ENCODE results near the gene SDHC. TPM values are rescaled to one million over a fixed set of nuclear protein-coding genes. Genes with fewer than 3 reads are reported as not detected.

SDHC gene
- total RNA-seq (100 to 1,000 TPM; 106 to 108 TPM), polyA plus RNA-seq (100 to 1,000 TPM; 183 to 296 TPM)

DNA sequence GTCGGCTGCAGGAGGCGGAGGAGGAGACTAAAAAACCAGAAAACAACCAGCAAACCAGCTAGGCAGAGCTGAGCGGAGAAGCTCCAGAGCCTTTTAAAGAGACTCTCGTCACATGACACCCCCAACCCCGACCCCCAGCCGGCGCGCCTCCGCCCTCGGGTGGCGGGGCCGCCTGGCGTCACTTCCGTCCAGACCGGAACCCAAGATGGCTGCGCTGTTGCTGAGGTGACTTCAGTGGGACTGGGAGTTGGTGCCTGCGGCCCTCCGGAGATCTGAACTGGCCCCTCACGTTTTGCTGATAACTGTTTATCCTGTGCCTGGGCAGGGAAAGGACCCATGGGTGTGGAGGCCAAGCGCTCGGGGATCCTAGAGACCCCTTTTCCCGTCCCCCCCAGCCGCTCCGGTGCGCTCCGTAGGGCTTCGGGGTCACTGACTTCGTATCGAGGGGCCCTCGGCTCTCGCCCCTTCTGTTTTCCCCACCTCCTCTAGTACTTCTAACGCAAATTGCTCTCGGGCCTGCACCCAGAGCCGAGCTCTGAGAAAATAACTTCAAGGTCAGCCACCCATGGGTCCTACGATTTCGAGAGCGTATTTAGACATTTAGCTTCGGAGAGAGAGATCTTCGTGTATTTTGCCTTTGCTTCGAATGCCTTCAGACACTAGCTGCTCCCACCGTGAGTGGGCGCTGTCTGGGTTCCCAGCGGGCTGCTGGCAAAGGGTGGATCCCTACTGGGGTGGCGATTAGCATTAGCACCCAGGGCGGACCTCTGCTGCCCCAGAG is at the start of gene SDHC:
Gene SDHC (plus strand): TSS at position 181 of the 781 bp plus-strand sequence. CDS start 25 bp downstream, at position 206.
- H3K27ac Mint-ChIP-seq: peak within 1 kb of the TSS; percentile 97 to 100 (median 99)
- H3K36me3 Mint-ChIP-seq: peaks cover 0 to 12% of the 10 kb centered on the region in 2 donors
- peaks cover 15 to 38% (median 22%) of the 10 kb centered on the region in 4 donors for H3K4me1 Mint-ChIP-seq
- ChIA-PET POLR2A (ENCODE audit: partially characterized antibody) (interaction anchor here (1.0 to 3.1 kb wide), 17 partner anchors 10 to 268 kb away, joined by 3 to 61 read pairs (median 4); partner anchors contain the start of genes B4GALT3, NDUFS2, TOMM40L and UFC1), CTCF (ENCODE audit: partially characterized antibody) (interaction anchor here (0.8 to 4.4 kb wide), 13 partner anchors 8 to 149 kb away, joined by 3 to 15 read pairs (median 5); partner anchors contain the start of genes PPOX and TOMM40L)
- Histone ChIP-seq H3K9me3 (ENCODE audit: control insufficient read depth in 1 of 2, low read length in 2 of 2) (no peaks in the 10 kb centered on the region), H3K27me3 (ENCODE audit: insufficient read depth, low read length) (no peaks in the 10 kb centered on the region), H3K4me3 (ENCODE audit: low read length in 2 of 2) (peak within 1 kb of the TSS; percentile 91 to 94), H3K36me3 (ENCODE audit: insufficient read depth, low read length) (no peaks in the 10 kb centered on the region), H3K4me1 (ENCODE audit: insufficient read depth, low read length) (peaks cover 16% of the 10 kb centered on the region), H3K27ac (ENCODE audit: low read depth, low read length) (peak within 1 kb of the TSS; percentile 98)
- H3K4me3 Mint-ChIP-seq: peak within 1 kb of the TSS; percentile 95 to 99 (median 98)
- intact Hi-C loops (cut with micrococcal nuclease): loop anchor here (1.0 to 2.0 kb wide), 2 partner anchors 8 to 88 kb away; partner anchors contain the start of gene TOMM40L
- H3K27me3 Mint-ChIP-seq: no peaks in the 10 kb centered on the region
- no peaks in the 10 kb centered on the region for H3K9me3 Mint-ChIP-seq
- peak; percentile 91 to 94 (median 92) for DNase-seq

GRCh38 chr1:161265305-161265704 is 48.9 kb upstream of the SDHC start:
- H3K36me3 ChIP-seq (ENCODE audit: insufficient read depth, low read length): no peaks in the 10 kb centered on the region
- H3K27me3 ChIP-seq (ENCODE audit: insufficient read depth, low read length): peaks cover 15% of the 10 kb centered on the region
- no peak for DNase-seq
- Mint-ChIP-seq H3K4me1 (peaks cover 0 to 1% (median 0%) of the 10 kb centered on the region in 4 donors), H3K9me3 (no peaks in the 10 kb centered on the region), H3K27me3 (peaks cover 26% of the 10 kb centered on the region in 2 donors), H3K4me3 (no peak overlapping the region), H3K36me3 (no peaks in the 10 kb centered on the region), H3K27ac (no peak overlapping the region)
- H3K27ac ChIP-seq (ENCODE audit: low read depth, low read length): no peak overlapping the region
- no peaks in the 10 kb centered on the region for H3K4me1 ChIP-seq (ENCODE audit: insufficient read depth, low read length)
- H3K9me3 ChIP-seq (ENCODE audit: control insufficient read depth in 1 of 2, low read length in 2 of 2): no peaks in the 10 kb centered on the region
- ChIA-PET CTCF (ENCODE audit: partially characterized antibody) (no interaction called here), POLR2A (ENCODE audit: partially characterized antibody) (no interaction called here)
- intact Hi-C loops (cut with micrococcal nuclease): no loop called here
- no peak overlapping the region for H3K4me3 ChIP-seq (ENCODE audit: low read length in 2 of 2)

- H3K36me3 Mint-ChIP-seq: no peaks in the 10 kb centered on the region
- H3K27ac ChIP-seq (ENCODE audit: low read depth, low read length): no peak overlapping the region
- POLR2A ChIA-PET (ENCODE audit: partially characterized antibody): no interaction called here
- no peak overlapping the region for H3K4me3 ChIP-seq (ENCODE audit: low read length in 2 of 2)
- no peaks in the 10 kb centered on the region for H3K9me3 ChIP-seq (ENCODE audit: control insufficient read depth in 1 of 2, low read length in 2 of 2)
- H3K9me3 Mint-ChIP-seq: no peaks in the 10 kb centered on the region
- H3K4me1 Mint-ChIP-seq: peaks cover 0 to 1% (median 0%) of the 10 kb centered on the region in 4 donors
- CTCF ChIA-PET (ENCODE audit: partially characterized antibody): no interaction called here
- no peak for DNase-seq
- intact Hi-C loops (cut with micrococcal nuclease): no loop called here
- H3K4me1 ChIP-seq (ENCODE audit: insufficient read depth, low read length): no peaks in the 10 kb centered on the region
- no peak overlapping the region for H3K4me3 Mint-ChIP-seq
- H3K36me3 ChIP-seq (ENCODE audit: insufficient read depth, low read length): no peaks in the 10 kb centered on the region
- no peak overlapping the region for H3K27ac Mint-ChIP-seq
- peaks cover 6% of the 10 kb centered on the region for H3K27me3 ChIP-seq (ENCODE audit: insufficient read depth, low read length)
- H3K27me3 Mint-ChIP-seq: peaks cover 18 to 21% of the 10 kb centered on the region in 2 donors
Observed at GRCh38 chr1:161266202-161266601, 48.0 kb upstream of the SDHC start.

DNA sequence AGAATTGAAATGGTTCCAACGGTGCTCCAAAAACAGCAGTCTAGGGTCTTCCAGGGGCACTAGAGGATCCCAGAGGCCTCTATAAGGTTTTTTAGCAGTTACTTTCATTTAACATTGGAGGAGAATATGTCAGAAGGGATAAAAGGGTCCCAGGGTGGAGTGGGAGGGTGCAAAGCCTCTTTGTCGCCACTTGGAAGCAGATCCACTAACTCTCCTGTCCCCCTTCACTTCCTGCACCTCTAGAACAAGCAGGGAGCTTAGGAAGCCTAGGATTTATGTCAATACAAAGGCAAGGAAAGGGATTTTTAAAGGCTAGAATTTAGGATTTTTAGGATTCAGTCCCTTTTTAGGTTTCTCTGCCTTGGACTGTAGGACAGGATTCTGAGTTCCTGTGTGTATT is 47.3 kb upstream of the SDHC start:
- Histone ChIP-seq H3K4me3 (ENCODE audit: low read length in 2 of 2) (no peak overlapping the region), H3K9me3 (ENCODE audit: control insufficient read depth in 1 of 2, low read length in 2 of 2) (no peaks in the 10 kb centered on the region), H3K27me3 (ENCODE audit: insufficient read depth, low read length) (peaks cover under 1% of the 10 kb centered on the region), H3K27ac (ENCODE audit: low read depth, low read length) (no peak overlapping the region), H3K4me1 (ENCODE audit: insufficient read depth, low read length) (no peaks in the 10 kb centered on the region), H3K36me3 (ENCODE audit: insufficient read depth, low read length) (no peaks in the 10 kb centered on the region)
- H3K36me3 Mint-ChIP-seq: no peaks in the 10 kb centered on the region
- no peak for DNase-seq
- no peak overlapping the region for H3K27ac Mint-ChIP-seq
- no peak overlapping the region for H3K4me3 Mint-ChIP-seq
- peaks cover 12 to 15% of the 10 kb centered on the region in 2 donors for H3K27me3 Mint-ChIP-seq
- CTCF ChIA-PET (ENCODE audit: partially characterized antibody): no interaction called here
- no peaks in the 10 kb centered on the region for H3K9me3 Mint-ChIP-seq
- intact Hi-C loops (cut with micrococcal nuclease): no loop called here
- no peaks in the 10 kb centered on the region for H3K4me1 Mint-ChIP-seq
- POLR2A ChIA-PET (ENCODE audit: partially characterized antibody): no interaction called here

GRCh38 chr1:161267321-161267720 is 46.9 kb upstream of the SDHC start:
- Mint-ChIP-seq H3K36me3 (no peaks in the 10 kb centered on the region), H3K4me3 (no peak overlapping the region), H3K27me3 (peaks cover 9 to 15% of the 10 kb centered on the region in 2 donors), H3K9me3 (no peaks in the 10 kb centered on the region), H3K4me1 (no peaks in the 10 kb centered on the region), H3K27ac (no peak overlapping the region)
- CTCF ChIA-PET (ENCODE audit: partially characterized antibody): no interaction called here
- Histone ChIP-seq H3K27ac (ENCODE audit: low read depth, low read length) (no peak overlapping the region), H3K9me3 (ENCODE audit: control insufficient read depth in 1 of 2, low read length in 2 of 2) (no peaks in the 10 kb centered on the region), H3K4me1 (ENCODE audit: insufficient read depth, low read length) (no peaks in the 10 kb centered on the region), H3K4me3 (ENCODE audit: low read length in 2 of 2) (no peak overlapping the region), H3K27me3 (ENCODE audit: insufficient read depth, low read length) (no peaks in the 10 kb centered on the region), H3K36me3 (ENCODE audit: insufficient read depth, low read length) (no peaks in the 10 kb centered on the region)
- POLR2A ChIA-PET (ENCODE audit: partially characterized antibody): no interaction called here
- intact Hi-C loops (cut with micrococcal nuclease): no loop called here
- DNase-seq: no peak

DNA sequence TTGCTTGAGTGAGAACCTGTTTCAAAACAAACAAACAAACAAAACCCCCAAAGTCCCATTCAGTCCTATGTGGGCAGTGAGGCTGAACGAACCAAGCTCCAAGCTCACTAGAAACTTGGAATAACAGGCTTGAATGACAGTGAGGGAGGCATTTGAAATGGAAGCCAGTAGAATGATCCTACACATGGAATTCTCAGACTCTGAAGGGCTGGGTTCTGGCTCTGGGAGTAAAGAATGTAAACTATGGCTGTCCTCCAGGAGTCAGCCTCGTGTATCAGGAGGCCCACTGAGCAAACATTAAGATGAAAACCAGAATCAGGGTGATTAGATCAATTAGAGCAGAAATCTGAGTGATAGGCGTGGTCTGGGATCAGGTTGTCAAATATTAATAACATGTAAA is 40.8 kb upstream of the SDHC start:
- Histone ChIP-seq H3K4me1 (ENCODE audit: insufficient read depth, low read length) (no peaks in the 10 kb centered on the region), H3K27ac (ENCODE audit: low read depth, low read length) (no peak overlapping the region), H3K36me3 (ENCODE audit: insufficient read depth, low read length) (no peaks in the 10 kb centered on the region), H3K27me3 (ENCODE audit: insufficient read depth, low read length) (no peaks in the 10 kb centered on the region), H3K4me3 (ENCODE audit: low read length in 2 of 2) (no peak overlapping the region), H3K9me3 (ENCODE audit: control insufficient read depth in 1 of 2, low read length in 2 of 2) (no peaks in the 10 kb centered on the region)
- DNase-seq: no peak
- H3K4me1 Mint-ChIP-seq: no peaks in the 10 kb centered on the region
- peaks cover 10% of the 10 kb centered on the region in 2 donors for H3K27me3 Mint-ChIP-seq
- H3K27ac Mint-ChIP-seq: no peak overlapping the region
- no peaks in the 10 kb centered on the region for H3K9me3 Mint-ChIP-seq
- intact Hi-C loops (cut with micrococcal nuclease): no loop called here
- no peaks in the 10 kb centered on the region for H3K36me3 Mint-ChIP-seq
- ChIA-PET POLR2A (ENCODE audit: partially characterized antibody) (no interaction called here), CTCF (ENCODE audit: partially characterized antibody) (no interaction called here)
- H3K4me3 Mint-ChIP-seq: no peak overlapping the region

- Mint-ChIP-seq H3K27me3 (peaks cover 10% of the 10 kb centered on the region in 2 donors), H3K36me3 (no peaks in the 10 kb centered on the region), H3K4me3 (no peak overlapping the region), H3K4me1 (no peaks in the 10 kb centered on the region), H3K9me3 (no peaks in the 10 kb centered on the region), H3K27ac (no peak overlapping the region)
- H3K36me3 ChIP-seq (ENCODE audit: insufficient read depth, low read length): no peaks in the 10 kb centered on the region
- H3K4me1 ChIP-seq (ENCODE audit: insufficient read depth, low read length): no peaks in the 10 kb centered on the region
- no peak overlapping the region for H3K27ac ChIP-seq (ENCODE audit: low read depth, low read length)
- DNase-seq: no peak
- no peaks in the 10 kb centered on the region for H3K9me3 ChIP-seq (ENCODE audit: control insufficient read depth in 1 of 2, low read length in 2 of 2)
- no peaks in the 10 kb centered on the region for H3K27me3 ChIP-seq (ENCODE audit: insufficient read depth, low read length)
- intact Hi-C loops (cut with micrococcal nuclease): no loop called here
- H3K4me3 ChIP-seq (ENCODE audit: low read length in 2 of 2): no peak overlapping the region
- POLR2A ChIA-PET (ENCODE audit: partially characterized antibody): no interaction called here
- CTCF ChIA-PET (ENCODE audit: partially characterized antibody): interaction anchor here (0.7 kb wide), 1 partner anchor 142 kb away, joined by 3 read pairs; no protein-coding TSS in a partner anchor
Observed at GRCh38 chr1:161274874-161275273, 39.3 kb upstream of the SDHC start.

Data from CD4-positive, alpha-beta memory T cell (primary cell).